HG02798 (cell line): ENCODE measurements around the gene INTS11.

ENCODE experiments used
- ATAC-seq: cut with Tn5 transposase; IDR thresholded peaks from one replicate; pipeline ENCODE4 v1.9.1; 2021; ENCODE audit warnings: mild to moderate bottlenecking; ENCODE audit not compliant: unreplicated experiment, poor library complexity

INTS11 gene

GRCh38 chr1:1291548-1292441, 32.7 kb downstream of the INTS11 start:
- ATAC-seq = no peak

GRCh38 chr1:1291023-1291528, 33.4 kb downstream of the INTS11 start:
- no peak for ATAC-seq

GRCh38 chr1:1290238-1290731, 34.2 kb downstream of the INTS11 start:
- ATAC-seq = no peak

GRCh38 chr1:1287288-1288110, 37.0 kb downstream of the INTS11 start:
- no peak for ATAC-seq

- ATAC-seq = no peak
Measured at GRCh38 chr1:1286313-1287261, 37.9 kb downstream of the INTS11 start.

- ATAC-seq = no peak
Measured at GRCh38 chr1:1285611-1286311, 38.7 kb downstream of the INTS11 start.

- ATAC-seq = no peak
Measured at GRCh38 chr1:1285102-1285571, 39.3 kb downstream of the INTS11 start.

- ATAC-seq = no peak
Measured at GRCh38 chr1:1284221-1285101, 40.0 kb downstream of the INTS11 start.

GRCh38 chr1:1283821-1284220, 40.6 kb downstream of the INTS11 start:
- no peak for ATAC-seq

- ATAC-seq = no peak
Measured at GRCh38 chr1:1282998-1283397, 41.5 kb downstream of the INTS11 start.

- no peak for ATAC-seq
Measured at GRCh38 chr1:1281533-1282321, 42.7 kb downstream of the INTS11 start.

- ATAC-seq = no peak
Measured at GRCh38 chr1:1280782-1281481, 43.5 kb downstream of the INTS11 start.

GRCh38 chr1:1279028-1279427, 45.4 kb downstream of the INTS11 start:
- ATAC-seq = no peak

GRCh38 chr1:1278620-1279019, 45.8 kb downstream of the INTS11 start:
- ATAC-seq = no peak

GRCh38 chr1:1275836-1276235, 48.6 kb downstream of the INTS11 start:
- ATAC-seq = no peak

GRCh38 chr1:1274931-1275431, 49.5 kb downstream of the INTS11 start:
- no peak for ATAC-seq
